LNCAP (cell line): ENCODE measurements around the gene DCDC2C.

ENCODE experiments used
- CTCF ChIP-seq: fragments of 450-650 bp; IDR thresholded peaks from 2 replicates; pipeline ENCODE4 v1.5.1; 2017; ENCODE audit warnings: mild to moderate bottlenecking

Gene DCDC2C

GRCh38 chr2:3703236-3703756 is at the start of gene DCDC2C:
TSS of gene DCDC2C (plus strand) at chr2:3703575. CDS start at chr2:3703752, 177 bp downstream.
- TF ChIP-seq CTCF = no peak

- TF ChIP-seq CTCF = no peak
Measured at GRCh38 chr2:3654011-3654410, 49.4 kb upstream of the DCDC2C start.

GRCh38 chr2:3654531-3655225 is 48.7 kb upstream of the DCDC2C start:
- TF ChIP-seq CTCF = no peak

- TF ChIP-seq CTCF = no peak
Measured at GRCh38 chr2:3655871-3656761, 47.3 kb upstream of the DCDC2C start.

GRCh38 chr2:3656762-3657721 is 46.3 kb upstream of the DCDC2C start:
- no peak for TF ChIP-seq CTCF

GRCh38 chr2:3657881-3658280 is 45.5 kb upstream of the DCDC2C start, which contains the start of gene ALLC:
TSS of gene ALLC (plus strand) at chr2:3658200. CDS start at chr2:3671158, 12,958 bp downstream.
- TF ChIP-seq CTCF = no peak
